Measurements from ENCODE around the gene TIAM2. TPM values are rescaled to one million over a fixed set of nuclear protein-coding genes. Genes with fewer than 3 reads are reported as not detected.

TIAM2 gene
- total and polyA plus RNA-seq, 2 donors (not counting 3 experiments of a cell fraction or from before 2014, with no cell fraction given): 9.6 to 18.5 TPM

- ChIA-PET POLR2A (no interaction called here), CTCF (interaction anchor here (0.9 to 1.8 kb wide), 4 partner anchors 11 to 181 kb away, joined by 3 to 4 read pairs (median 3); no protein-coding TSS in a partner anchor)
- intact Hi-C loops (cut with micrococcal nuclease) (no loop called here), dilution Hi-C loops (cut with MboI; ENCODE audit: extremely low pct_ligation_motif_present, low sequenced_read_pairs) (no loop called here)
- FAIRE-seq: no peak
- DNase-seq (ENCODE audit: low read depth, low spot score): no peak
- peaks cover 6% of the 10 kb centered on the region for H3K4me1 ChIP-seq (ENCODE audit: control insufficient read depth, extremely low read depth, insufficient read depth, low read length)
- TF ChIP-seq MAX (IDR thresholded peaks at IDR 0.05; ENCODE audit: insufficient read depth, insufficient read length) (no peak), GATA2 (IDR thresholded peaks at IDR 0.05; ENCODE audit: insufficient read depth, insufficient read length, low read depth, low read length) (no peak), POLR2AphosphoS5 (IDR thresholded peaks at IDR 0.05; ENCODE audit: insufficient read depth, low read depth, low read length) (no peak), CTCF (IDR thresholded peaks at IDR 0.05; ENCODE audit: extremely low read depth in 1 of 2, insufficient read depth in 1 of 2, low read depth in 1 of 2, low read length in 2 of 2) (no peak), POLR2A (IDR thresholded peaks at IDR 0.05; ENCODE audit: low read depth, low read length) (no peak), MYC (IDR thresholded peaks at IDR 0.05; ENCODE audit: low read depth, low read length) (no peak), JUN (IDR thresholded peaks at IDR 0.05; ENCODE audit: borderline replicate concordance, insufficient read depth, insufficient read length, low read depth) (no peak), FOS (IDR thresholded peaks at IDR 0.05; ENCODE audit: borderline replicate concordance, insufficient read depth, low read length) (no peak), EZH2 (IDR thresholded peaks at IDR 0.05; ENCODE audit: borderline replicate concordance, low read depth, low read length, severe bottlenecking) (no peak)
- H3K9ac ChIP-seq (replicated peaks; ENCODE audit: extremely low read depth, insufficient read depth, low read length): no peak overlapping the region
- H3K27ac ChIP-seq (ENCODE audit: insufficient read depth, low read depth, low read length): no peak overlapping the region
- H3K4me2 ChIP-seq (ENCODE audit: insufficient read depth, low read length): no peak overlapping the region
- H3K9me1 ChIP-seq (replicated peaks; ENCODE audit: control insufficient read depth, extremely low read depth, insufficient read depth, low read length): no peaks in the 10 kb centered on the region
- no peaks in the 10 kb centered on the region for H3K9me3 ChIP-seq (replicated peaks; ENCODE audit: control insufficient read depth, insufficient read depth, low read length)
- H3K4me3 ChIP-seq (replicated peaks in 1 of 3; ENCODE audit: insufficient read depth in 1 of 3, low read depth in 1 of 3, low read length in 3 of 3): no peak overlapping the region
- no peaks in the 10 kb centered on the region for H3K79me2 ChIP-seq (ENCODE audit: control insufficient read depth, insufficient read depth, low read length)
- no peak overlapping the region for H2AFZ ChIP-seq (ENCODE audit: low read depth, low read length)
- no peaks in the 10 kb centered on the region for H4K20me1 ChIP-seq (replicated peaks; ENCODE audit: control insufficient read depth, extremely low read depth, insufficient read depth, low read length)
- H3K36me3 ChIP-seq (ENCODE audit: control insufficient read depth in 2 of 2, extremely low read depth in 1 of 2, insufficient read depth in 2 of 2, low read length in 2 of 2): no peaks in the 10 kb centered on the region
- no TSS peak for BruUV-seq (replicated peaks)
- H3K27me3 ChIP-seq (ENCODE audit: control insufficient read depth in 2 of 2, insufficient read depth in 2 of 2, low read length in 2 of 2): peaks cover 0 to 2% of the 10 kb centered on the region in 2 experiments
These were observed 2.1 kb upstream of the TIAM2 start for GRCh38 chr6:154993026-154993425.

Data from endothelial cell of umbilical vein (primary cell).